HepG2 (cell line): ENCODE results near the gene STXBP2. TPM values are rescaled to one million over a fixed set of nuclear protein-coding genes. Genes with fewer than 3 reads are reported as not detected.

ENCODE experiments used
- GABPA ChIP-seq, 2 experiments: IDR thresholded peaks; 2 replicates each; pipeline ENCODE4 v1.6.1; 2011 to 2016; ENCODE audit warnings: low read depth in 2 of 2, low read length in 1 of 2, missing biosample characterization in 1 of 2, missing genetic modification characterization in 1 of 2
- HIVEP1 ChIP-seq: sonication (generic); formaldehyde crosslinking; IDR thresholded peaks from 2 replicates; pipeline ENCODE4 v1.4.0; 2020; ENCODE audit warnings: mild to moderate bottlenecking, missing genetic modification reagents
- MXD4 ChIP-seq: IDR thresholded peaks from 2 replicates; pipeline ENCODE4 v1.6.1; 2016; ENCODE audit warnings: mild to moderate bottlenecking, missing biosample characterization, missing genetic modification reagents
- MYC ChIP-seq: sonication (generic); formaldehyde crosslinking; IDR thresholded peaks from 2 replicates; pipeline ENCODE4 v1.9.0; 2021; ENCODE audit warnings: missing genetic modification reagents, borderline replicate concordance
- PHF21A ChIP-seq: sonication (generic); formaldehyde crosslinking; IDR thresholded peaks from 2 replicates; pipeline ENCODE4 v1.5.0; 2020; ENCODE audit warnings: mild to moderate bottlenecking, missing genetic modification reagents
- RAD21 ChIP-seq: fragments of 450-650 bp; formaldehyde crosslinking; IDR thresholded peaks from 2 replicates; pipeline ENCODE4 v1.5.0; 2020; ENCODE audit warnings: mild to moderate bottlenecking
- ZBTB7B ChIP-seq: sonication (generic); formaldehyde crosslinking; IDR thresholded peaks from 2 replicates; pipeline ENCODE4 v1.4.0; 2020; ENCODE audit warnings: missing genetic modification reagents
- ZFY ChIP-seq: sonication (generic); formaldehyde crosslinking; IDR thresholded peaks from 2 replicates; pipeline ENCODE4 v1.4.0; 2020; ENCODE audit warnings: missing genetic modification reagents
- ZNF317 ChIP-seq: sonication (generic); formaldehyde crosslinking; IDR thresholded peaks from 2 replicates; pipeline ENCODE4 v1.5.0; 2020; ENCODE audit warnings: mild to moderate bottlenecking, missing genetic modification reagents
- ZNF451 ChIP-seq: sonication (generic); formaldehyde crosslinking; IDR thresholded peaks from 2 replicates; pipeline ENCODE4 v1.5.0; 2020; ENCODE audit warnings: mild to moderate bottlenecking, missing genetic modification reagents
- ZNF672 ChIP-seq: sonication (generic); formaldehyde crosslinking; IDR thresholded peaks from 2 replicates; pipeline ENCODE4 v1.8.1; 2022; ENCODE audit warnings: missing genetic modification reagents
- ZSCAN31 ChIP-seq: sonication (generic); formaldehyde crosslinking; IDR thresholded peaks from 2 replicates; pipeline ENCODE4 v1.5.0; 2020; ENCODE audit warnings: low read depth, mild to moderate bottlenecking, missing genetic modification reagents
- polyA plus RNA-seq, 8 experiments: library from polyadenylated mRNA; depleted of rRNA in 3 of 8; stranded (reverse) in 7 of 8; unstranded in 1 of 8; fragments of >200 nt; fragmentation: Illumina TruSeq in 4 of 8; extraction: Trizol in 4 of 8; gene quantifications; 2 replicates each; pipeline versions ENCODE4 v1.2.1 to v1.2.3, GENCODE V29; 2011 to 2016; ENCODE audit warnings: low read depth in 4 of 8, missing spikeins in 1 of 8, mixed read lengths in 1 of 8; ENCODE audit not compliant: insufficient read depth in 1 of 8
- total RNA-seq, 5 experiments: library from RNA; depleted of rRNA; stranded (reverse); fragments of >200 nt; fragmentation: Illumina TruSeq; extraction: Trizol; gene quantifications; 2 replicates each; pipeline ENCODE4 v1.2.3, GENCODE V29; 2016; ENCODE audit warnings: low read depth in 1 of 5
- TF ChIP-seq, protein P1 (sequence below), 2 experiments: sonication (generic) in 1 of 2; formaldehyde crosslinking in 1 of 2; IDR thresholded peaks; 2 replicates each; pipeline versions ENCODE4 v1.4.0 to v1.6.1; 2018 to 2020; ENCODE audit warnings: missing genetic modification reagents in 2 of 2, borderline replicate concordance in 1 of 2, low read depth in 1 of 2, mild to moderate bottlenecking in 1 of 2, missing biosample characterization in 1 of 2
- TF ChIP-seq, protein P2 (sequence below): sonication (generic); formaldehyde crosslinking; IDR thresholded peaks from 2 replicates; pipeline ENCODE4 v1.5.0; 2020; ENCODE audit warnings: missing genetic modification reagents
- TF ChIP-seq, protein P3 (sequence below): sonication (generic); formaldehyde crosslinking; IDR thresholded peaks from 2 replicates; pipeline ENCODE4 v1.4.0; 2020; ENCODE audit warnings: low read depth, mild to moderate bottlenecking, missing genetic modification reagents
- TF ChIP-seq, protein P4 (sequence below): sonication (generic); formaldehyde crosslinking; IDR thresholded peaks from 2 replicates; pipeline ENCODE4 v1.4.0; 2020; ENCODE audit warnings: mild to moderate bottlenecking, missing genetic modification reagents
- TF ChIP-seq, protein P5 (sequence below): sonication (generic); formaldehyde crosslinking; IDR thresholded peaks from 2 replicates; pipeline ENCODE4 v1.9.0; 2021; ENCODE audit warnings: missing genetic modification reagents, borderline replicate concordance

The STXBP2 gene
- total and polyA plus RNA-seq, 2 of the 13 experiments (the other 11 are each of a cell fraction or from before 2014, with no cell fraction given) = 22.8 to 40.1 TPM

DNA sequence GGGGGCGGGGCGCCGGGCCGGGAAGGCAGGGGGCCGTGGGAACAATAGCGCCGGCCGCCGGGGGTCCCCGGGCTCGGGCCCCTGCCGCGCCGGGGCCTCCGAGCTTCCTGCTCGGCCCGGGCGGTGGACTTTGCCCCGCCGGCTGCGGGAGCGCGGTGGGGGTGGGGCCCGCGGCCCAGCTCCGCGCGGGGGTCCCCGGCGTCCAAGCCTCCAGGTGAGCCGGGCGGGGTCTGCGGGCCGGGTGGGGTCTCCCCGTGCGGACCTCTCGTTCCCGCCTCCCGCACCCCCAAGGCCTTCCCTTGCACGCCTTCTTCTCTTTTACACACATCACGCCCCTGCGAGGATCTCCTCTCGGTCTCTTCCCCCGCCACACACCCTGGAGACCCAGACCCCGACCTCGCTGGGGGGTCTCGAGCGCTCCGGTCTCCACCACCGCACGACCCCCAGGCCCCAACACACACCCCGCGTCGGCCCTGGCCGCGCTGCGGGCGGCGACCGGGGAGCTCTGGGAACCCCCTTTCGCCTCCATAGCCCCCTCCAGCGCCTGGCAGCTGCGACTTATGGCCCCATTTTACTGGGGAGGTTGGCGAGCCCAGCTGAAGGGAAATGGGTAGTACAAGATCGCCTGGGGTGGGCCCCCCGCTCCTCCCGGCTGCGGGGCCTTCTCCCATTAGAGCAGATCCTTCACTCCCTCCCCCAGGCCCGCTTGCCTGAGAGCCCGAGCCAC is 40.5 kb upstream of the STXBP2 start (continued):
- TF ChIP-seq, protein P1, sequence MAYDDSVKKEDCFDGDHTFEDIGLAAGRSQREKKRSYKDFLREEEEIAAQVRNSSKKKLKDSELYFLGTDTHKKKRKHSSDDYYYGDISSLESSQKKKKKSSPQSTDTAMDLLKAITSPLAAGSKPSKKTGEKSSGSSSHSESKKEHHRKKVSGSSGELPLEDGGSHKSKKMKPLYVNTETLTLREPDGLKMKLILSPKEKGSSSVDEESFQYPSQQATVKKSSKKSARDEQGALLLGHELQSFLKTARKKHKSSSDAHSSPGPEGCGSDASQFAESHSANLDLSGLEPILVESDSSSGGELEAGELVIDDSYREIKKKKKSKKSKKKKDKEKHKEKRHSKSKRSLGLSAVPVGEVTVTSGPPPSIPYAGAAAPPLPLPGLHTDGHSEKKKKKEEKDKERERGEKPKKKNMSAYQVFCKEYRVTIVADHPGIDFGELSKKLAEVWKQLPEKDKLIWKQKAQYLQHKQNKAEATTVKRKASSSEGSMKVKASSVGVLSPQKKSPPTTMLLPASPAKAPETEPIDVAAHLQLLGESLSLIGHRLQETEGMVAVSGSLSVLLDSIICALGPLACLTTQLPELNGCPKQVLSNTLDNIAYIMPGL (CRISPR knock-in tag; IDR thresholded peaks at IDR 0.05; ENCODE audit: borderline replicate concordance in 1 of 2, low read depth in 1 of 2) = peak in 1 of 2 experiments; percentile 38; a peak in 2 of 4 replicates
- TF ChIP-seq HIVEP1 (CRISPR knock-in tag) (peak; percentile 76), ZFY (CRISPR knock-in tag) (peak; percentile 66), GABPA (IDR thresholded peaks at IDR 0.05; ENCODE audit: low read depth, low read length) (peak; percentile 26; the same call in 1 of the 2 replicates), GABPA (CRISPR knock-in tag; IDR thresholded peaks at IDR 0.05; ENCODE audit: low read depth) (no peak), RAD21 (CRISPR knock-in tag) (no peak), PHF21A (no peak), ZNF317 (CRISPR knock-in tag) (peak; percentile 52; the same call in 1 of the 2 replicates), ZBTB7B (peak; percentile 37; the same call in 1 of the 2 replicates), MYC (CRISPR knock-in tag) (0 out of 2 replicates have a peak, but pooled peaks have one; percentile 5), ZNF672 (CRISPR knock-in tag) (no peak), ZSCAN31 (no peak), ZNF451 (CRISPR knock-in tag) (no peak), MXD4 (CRISPR knock-in tag) (no peak)
- TF ChIP-seq, protein P2, sequence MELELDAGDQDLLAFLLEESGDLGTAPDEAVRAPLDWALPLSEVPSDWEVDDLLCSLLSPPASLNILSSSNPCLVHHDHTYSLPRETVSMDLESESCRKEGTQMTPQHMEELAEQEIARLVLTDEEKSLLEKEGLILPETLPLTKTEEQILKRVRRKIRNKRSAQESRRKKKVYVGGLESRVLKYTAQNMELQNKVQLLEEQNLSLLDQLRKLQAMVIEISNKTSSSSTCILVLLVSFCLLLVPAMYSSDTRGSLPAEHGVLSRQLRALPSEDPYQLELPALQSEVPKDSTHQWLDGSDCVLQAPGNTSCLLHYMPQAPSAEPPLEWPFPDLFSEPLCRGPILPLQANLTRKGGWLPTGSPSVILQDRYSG (CRISPR knock-in tag) = no peak
- TF ChIP-seq, protein P3, sequence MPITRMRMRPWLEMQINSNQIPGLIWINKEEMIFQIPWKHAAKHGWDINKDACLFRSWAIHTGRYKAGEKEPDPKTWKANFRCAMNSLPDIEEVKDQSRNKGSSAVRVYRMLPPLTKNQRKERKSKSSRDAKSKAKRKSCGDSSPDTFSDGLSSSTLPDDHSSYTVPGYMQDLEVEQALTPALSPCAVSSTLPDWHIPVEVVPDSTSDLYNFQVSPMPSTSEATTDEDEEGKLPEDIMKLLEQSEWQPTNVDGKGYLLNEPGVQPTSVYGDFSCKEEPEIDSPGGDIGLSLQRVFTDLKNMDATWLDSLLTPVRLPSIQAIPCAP (CRISPR knock-in tag) = no peak
- TF ChIP-seq, protein P4, sequence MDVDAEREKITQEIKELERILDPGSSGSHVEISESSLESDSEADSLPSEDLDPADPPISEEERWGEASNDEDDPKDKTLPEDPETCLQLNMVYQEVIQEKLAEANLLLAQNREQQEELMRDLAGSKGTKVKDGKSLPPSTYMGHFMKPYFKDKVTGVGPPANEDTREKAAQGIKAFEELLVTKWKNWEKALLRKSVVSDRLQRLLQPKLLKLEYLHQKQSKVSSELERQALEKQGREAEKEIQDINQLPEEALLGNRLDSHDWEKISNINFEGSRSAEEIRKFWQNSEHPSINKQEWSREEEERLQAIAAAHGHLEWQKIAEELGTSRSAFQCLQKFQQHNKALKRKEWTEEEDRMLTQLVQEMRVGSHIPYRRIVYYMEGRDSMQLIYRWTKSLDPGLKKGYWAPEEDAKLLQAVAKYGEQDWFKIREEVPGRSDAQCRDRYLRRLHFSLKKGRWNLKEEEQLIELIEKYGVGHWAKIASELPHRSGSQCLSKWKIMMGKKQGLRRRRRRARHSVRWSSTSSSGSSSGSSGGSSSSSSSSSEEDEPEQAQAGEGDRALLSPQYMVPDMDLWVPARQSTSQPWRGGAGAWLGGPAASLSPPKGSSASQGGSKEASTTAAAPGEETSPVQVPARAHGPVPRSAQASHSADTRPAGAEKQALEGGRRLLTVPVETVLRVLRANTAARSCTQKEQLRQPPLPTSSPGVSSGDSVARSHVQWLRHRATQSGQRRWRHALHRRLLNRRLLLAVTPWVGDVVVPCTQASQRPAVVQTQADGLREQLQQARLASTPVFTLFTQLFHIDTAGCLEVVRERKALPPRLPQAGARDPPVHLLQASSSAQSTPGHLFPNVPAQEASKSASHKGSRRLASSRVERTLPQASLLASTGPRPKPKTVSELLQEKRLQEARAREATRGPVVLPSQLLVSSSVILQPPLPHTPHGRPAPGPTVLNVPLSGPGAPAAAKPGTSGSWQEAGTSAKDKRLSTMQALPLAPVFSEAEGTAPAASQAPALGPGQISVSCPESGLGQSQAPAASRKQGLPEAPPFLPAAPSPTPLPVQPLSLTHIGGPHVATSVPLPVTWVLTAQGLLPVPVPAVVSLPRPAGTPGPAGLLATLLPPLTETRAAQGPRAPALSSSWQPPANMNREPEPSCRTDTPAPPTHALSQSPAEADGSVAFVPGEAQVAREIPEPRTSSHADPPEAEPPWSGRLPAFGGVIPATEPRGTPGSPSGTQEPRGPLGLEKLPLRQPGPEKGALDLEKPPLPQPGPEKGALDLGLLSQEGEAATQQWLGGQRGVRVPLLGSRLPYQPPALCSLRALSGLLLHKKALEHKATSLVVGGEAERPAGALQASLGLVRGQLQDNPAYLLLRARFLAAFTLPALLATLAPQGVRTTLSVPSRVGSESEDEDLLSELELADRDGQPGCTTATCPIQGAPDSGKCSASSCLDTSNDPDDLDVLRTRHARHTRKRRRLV (CRISPR knock-in tag) = 0 out of 2 replicates have a peak, but pooled peaks have one; percentile 33
- TF ChIP-seq, protein P5, sequence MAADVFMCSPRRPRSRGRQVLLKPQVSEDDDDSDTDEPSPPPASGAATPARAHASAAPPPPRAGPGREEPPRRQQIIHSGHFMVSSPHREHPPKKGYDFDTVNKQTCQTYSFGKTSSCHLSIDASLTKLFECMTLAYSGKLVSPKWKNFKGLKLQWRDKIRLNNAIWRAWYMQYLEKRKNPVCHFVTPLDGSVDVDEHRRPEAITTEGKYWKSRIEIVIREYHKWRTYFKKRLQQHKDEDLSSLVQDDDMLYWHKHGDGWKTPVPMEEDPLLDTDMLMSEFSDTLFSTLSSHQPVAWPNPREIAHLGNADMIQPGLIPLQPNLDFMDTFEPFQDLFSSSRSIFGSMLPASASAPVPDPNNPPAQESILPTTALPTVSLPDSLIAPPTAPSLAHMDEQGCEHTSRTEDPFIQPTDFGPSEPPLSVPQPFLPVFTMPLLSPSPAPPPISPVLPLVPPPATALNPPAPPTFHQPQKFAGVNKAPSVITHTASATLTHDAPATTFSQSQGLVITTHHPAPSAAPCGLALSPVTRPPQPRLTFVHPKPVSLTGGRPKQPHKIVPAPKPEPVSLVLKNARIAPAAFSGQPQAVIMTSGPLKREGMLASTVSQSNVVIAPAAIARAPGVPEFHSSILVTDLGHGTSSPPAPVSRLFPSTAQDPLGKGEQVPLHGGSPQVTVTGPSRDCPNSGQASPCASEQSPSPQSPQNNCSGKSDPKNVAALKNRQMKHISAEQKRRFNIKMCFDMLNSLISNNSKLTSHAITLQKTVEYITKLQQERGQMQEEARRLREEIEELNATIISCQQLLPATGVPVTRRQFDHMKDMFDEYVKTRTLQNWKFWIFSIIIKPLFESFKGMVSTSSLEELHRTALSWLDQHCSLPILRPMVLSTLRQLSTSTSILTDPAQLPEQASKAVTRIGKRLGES (CRISPR knock-in tag) = no peak
